GM23248 (cell line): ENCODE results near the gene BCL2. TPM values are rescaled to one million over a fixed set of nuclear protein-coding genes. Genes with fewer than 3 reads are reported as not detected.

ENCODE experiments used
- DNase-seq: peaks from one replicate; pipeline ENCODE4 v3.0.0-alpha.2; 2015
- H2AFZ ChIP-seq: fragments of 200-600 bp; sonication (generic); 2 replicates; pipeline ENCODE4 v1.6.1; 2016; ENCODE audit warnings: antibody characterized with exemption
- H3F3A ChIP-seq: fragments of 200-600 bp; sonication (generic); 2 replicates; pipeline ENCODE4 v1.6.1; 2016; ENCODE audit warnings: mild to moderate bottlenecking, antibody characterized with exemption, mixed run types; ENCODE audit not compliant: insufficient read depth
- H3K27ac ChIP-seq: fragments of 200-600 bp; sonication (generic); 2 replicates; pipeline ENCODE4 v1.5.1; 2016; ENCODE audit warnings: mild to moderate bottlenecking
- H3K27me3 ChIP-seq: fragments of 200-600 bp; sonication (generic); replicated peaks from 2 replicates; pipeline ENCODE4 v1.6.1; 2016; ENCODE audit warnings: mild to moderate bottlenecking; ENCODE audit not compliant: insufficient read depth
- H3K36me3 ChIP-seq: fragments of 200-600 bp; sonication (generic); 2 replicates; pipeline ENCODE4 v1.6.1; 2016; ENCODE audit warnings: low read depth, mild to moderate bottlenecking
- H3K4me1 ChIP-seq: fragments of 200-600 bp; sonication (generic); 2 replicates; pipeline ENCODE4 v1.6.1; 2016; ENCODE audit warnings: mild to moderate bottlenecking; ENCODE audit not compliant: insufficient read depth
- H3K4me2 ChIP-seq: fragments of 200-600 bp; sonication (generic); one replicate; pipeline ENCODE4 v1.6.1; 2016; ENCODE audit warnings: mild to moderate bottlenecking; ENCODE audit not compliant: unreplicated experiment
- H3K4me3 ChIP-seq: fragments of 200-600 bp; sonication (generic); 2 replicates; pipeline ENCODE4 v1.5.1; 2016; ENCODE audit warnings: mild to moderate bottlenecking
- H3K79me2 ChIP-seq: fragments of 200-600 bp; sonication (generic); 2 replicates; pipeline ENCODE4 v1.6.1; 2016; ENCODE audit warnings: mild to moderate bottlenecking; ENCODE audit not compliant: insufficient read depth
- H3K9ac ChIP-seq: fragments of 200-600 bp; sonication (generic); 2 replicates; pipeline ENCODE4 v1.6.1; 2016; ENCODE audit warnings: mild to moderate bottlenecking
- H3K9me2 ChIP-seq: fragments of 200-600 bp; sonication (generic); 2 replicates; pipeline ENCODE4 v1.6.1; 2016; ENCODE audit warnings: mixed run types, mild to moderate bottlenecking, moderate library complexity; ENCODE audit not compliant: insufficient read depth
- H3K9me3 ChIP-seq: fragments of 200-600 bp; sonication (generic); one replicate; pipeline ENCODE4 v1.6.1; 2017; ENCODE audit warnings: low read depth
- H4K20me1 ChIP-seq: fragments of 200-600 bp; sonication (generic); 2 replicates; pipeline ENCODE4 v1.6.0; 2016; ENCODE audit not compliant: insufficient read depth
- EZH2 ChIP-seq: fragments of 200-600 bp; sonication (generic); IDR thresholded peaks from 2 replicates; pipeline ENCODE4 v1.6.1; 2018; ENCODE audit warnings: antibody characterized with exemption, mild to moderate bottlenecking; ENCODE audit not compliant: insufficient read depth, poor library complexity, severe bottlenecking
- EZH2phosphoT487 ChIP-seq: fragments of 200-600 bp; sonication (generic); IDR thresholded peaks from 2 replicates; pipeline ENCODE4 v1.6.1; 2018; ENCODE audit warnings: antibody characterized with exemption, moderate library complexity, mild to moderate bottlenecking, low read depth; ENCODE audit not compliant: insufficient read depth
- WGBS, 2 experiments: methylation state at CpG; one replicate each; pipeline ENCODE4 v1.1.6; 2015 to 2017; ENCODE audit warnings: low lambda C conversion rate in 2 of 2, low coverage in 1 of 2; ENCODE audit errors: missing lambda C conversion rate in 2 of 2; 5-methylcytosine and 5-hydroxymethylcytosine counted together
- in situ Hi-C: fragments of 300-500 bp; cut with MboI; formaldehyde crosslinking; loops from 2 replicates; pipeline ENCODE4 v1.15.0; 2020
- polyA plus RNA-seq: library from polyadenylated mRNA; unstranded; fragments of >200 nt; fragmentation: Nextera tagmentation; extraction: Ambion mirVana; gene quantifications from 2 replicates; pipeline ENCODE4 v1.2.1, GENCODE V29; 2016
- total RNA-seq: library from RNA; depleted of rRNA; stranded (reverse); fragments of >200 nt; shearing (Covaris generic); gene quantifications from 2 replicates; pipeline ENCODE4 v1.2.3, GENCODE V29; 2014

Gene BCL2
- total and polyA plus RNA-seq, 2 experiments from 2014 or later, result 0.30 to 1.5 TPM

GRCh38 chr18:63253428-63254372 lies 65.9 kb downstream of the BCL2 start:
- Histone ChIP-seq H3K9ac (no peak overlapping the region), H3K79me2 (no peaks in the 10 kb centered on the region), H3K4me3 (no peak overlapping the region), H3K4me2 (peak overlapping the region; percentile 61), H2AFZ (0 out of 2 replicates have a peak overlapping the region, but pooled peaks have one; percentile 41), H3K9me2 (no peaks in the 10 kb centered on the region), H4K20me1 (no peaks in the 10 kb centered on the region), H3K4me1 (peaks cover 12% of the 10 kb centered on the region), H3K27me3 (no peaks in the 10 kb centered on the region), H3K27ac (no peak overlapping the region), H3K9me3 (no peaks in the 10 kb centered on the region), H3K36me3 (no peaks in the 10 kb centered on the region), H3F3A (peaks cover 7% of the 10 kb centered on the region)
- TF ChIP-seq EZH2phosphoT487 (no peak), EZH2 (no peak)
- 78 to 81% methylated on average over 10 of the region's 10 CpGs for WGBS, 2 experiments
- in situ Hi-C loops, result no loop called here
- DNase-seq, result peak; percentile 48

GRCh38 chr18:63253014-63253413 lies 66.6 kb downstream of the BCL2 start:
- no peaks in the 10 kb centered on the region for H3K79me2 ChIP-seq
- peaks cover 7% of the 10 kb centered on the region for H3F3A ChIP-seq
- no peak overlapping the region for H3K4me3 ChIP-seq
- no peaks in the 10 kb centered on the region for H3K27me3 ChIP-seq
- H4K20me1 ChIP-seq, result no peaks in the 10 kb centered on the region
- peaks cover 12% of the 10 kb centered on the region for H3K4me1 ChIP-seq
- in situ Hi-C loops, result no loop called here
- DNase-seq, result no peak
- H3K9me3 ChIP-seq, result no peaks in the 10 kb centered on the region
- no peaks in the 10 kb centered on the region for H3K36me3 ChIP-seq
- H3K9me2 ChIP-seq, result no peaks in the 10 kb centered on the region
- H2AFZ ChIP-seq, result no peak overlapping the region
- WGBS, 2 experiments, result 90 to 91% methylated on average over 6 of the region's 6 CpGs
- no peak overlapping the region for H3K27ac ChIP-seq
- TF ChIP-seq EZH2, result no peak
- TF ChIP-seq EZH2phosphoT487, result no peak
- H3K9ac ChIP-seq, result no peak overlapping the region
- no peak overlapping the region for H3K4me2 ChIP-seq

- WGBS, 2 experiments, result 66 to 71% methylated on average over 7 of the region's 7 CpGs
These were observed 69.8 kb downstream of the BCL2 start for GRCh38 chr18:63249771-63250170.

GRCh38 chr18:63247926-63248325 lies 71.6 kb downstream of the BCL2 start:
- in situ Hi-C loops, result no loop called here
- WGBS, 2 experiments, result 35 to 36% methylated on average over 4 of the region's 4 CpGs
- no peaks in the 10 kb centered on the region for H4K20me1 ChIP-seq

More at GRCh38 chr18:63249771-63250170, 69.8 kb downstream of the BCL2 start:
- Histone ChIP-seq H3K27ac (no peak overlapping the region), H3K36me3 (no peaks in the 10 kb centered on the region), H3K79me2 (no peaks in the 10 kb centered on the region), H2AFZ (no peak overlapping the region), H3K9me2 (no peaks in the 10 kb centered on the region), H3K4me2 (no peak overlapping the region), H3K9me3 (no peaks in the 10 kb centered on the region), H3K4me1 (peaks cover 12% of the 10 kb centered on the region), H3F3A (peaks cover 7% of the 10 kb centered on the region), H3K9ac (no peak overlapping the region), H3K4me3 (no peak overlapping the region), H4K20me1 (no peaks in the 10 kb centered on the region), H3K27me3 (no peaks in the 10 kb centered on the region)
- TF ChIP-seq EZH2 (no peak), EZH2phosphoT487 (no peak)
- in situ Hi-C loops, result no loop called here
- DNase-seq, result no peak

More at GRCh38 chr18:63247926-63248325, 71.6 kb downstream of the BCL2 start:
- no peaks in the 10 kb centered on the region for H3K27me3 ChIP-seq
- no peak overlapping the region for H2AFZ ChIP-seq
- no peak overlapping the region for H3K4me2 ChIP-seq
- no peaks in the 10 kb centered on the region for H3K36me3 ChIP-seq
- H3K27ac ChIP-seq, result no peak overlapping the region
- H3K79me2 ChIP-seq, result no peaks in the 10 kb centered on the region
- TF ChIP-seq EZH2 (no peak), EZH2phosphoT487 (no peak)
- H3F3A ChIP-seq, result no peaks in the 10 kb centered on the region
- H3K9me2 ChIP-seq, result no peaks in the 10 kb centered on the region
- H3K9me3 ChIP-seq, result no peaks in the 10 kb centered on the region
- H3K4me3 ChIP-seq, result no peak overlapping the region
- no peak overlapping the region for H3K9ac ChIP-seq
- no peak for DNase-seq
- 0 out of 2 replicates have a peak, but pooled peaks cover under 1% of the 10 kb centered on the region for H3K4me1 ChIP-seq
